ENCODE results near the gene R3HDM2.
"Not testable (repeated sequence)": the region's sequence is repeated elsewhere in the genome, so short reads cannot be mapped to it uniquely, and the experiment has no call there.

The R3HDM2 gene

GRCh38 chr12:57370696-57371095 lies 60.1 kb downstream of the R3HDM2 start:
- DNase-seq = no peak

- DNase-seq = no peak
Measured at GRCh38 chr12:57370072-57370471, 60.8 kb downstream of the R3HDM2 start.

GRCh38 chr12:57369202-57369601 lies 61.6 kb downstream of the R3HDM2 start:
- DNase-seq = no peak

GRCh38 chr12:57368349-57369095 lies 62.3 kb downstream of the R3HDM2 start:
- no peak for DNase-seq

- DNase-seq = no peak
Measured at GRCh38 chr12:57367121-57367520, 63.7 kb downstream of the R3HDM2 start.

- no peak for DNase-seq
Measured at GRCh38 chr12:57366315-57366714, 64.5 kb downstream of the R3HDM2 start.

- not testable (repeated sequence) for DNase-seq
Measured at GRCh38 chr12:57364156-57364555, 66.7 kb downstream of the R3HDM2 start.

GRCh38 chr12:57360468-57360867 lies 70.4 kb downstream of the R3HDM2 start:
- DNase-seq = no peak

GRCh38 chr12:57358646-57359045 lies 72.2 kb downstream of the R3HDM2 start:
- no peak for DNase-seq

- DNase-seq = no peak
Measured at GRCh38 chr12:57355734-57356133, 75.1 kb downstream of the R3HDM2 start.

GRCh38 chr12:57352166-57352565 lies 78.7 kb downstream of the R3HDM2 start:
- no peak for DNase-seq

- DNase-seq = no peak
Measured at GRCh38 chr12:57347284-57347683, 83.6 kb downstream of the R3HDM2 start.

GRCh38 chr12:57343703-57344378 lies 87.0 kb downstream of the R3HDM2 start:
- DNase-seq = no peak

- DNase-seq = no peak
Measured at GRCh38 chr12:57342207-57342691, 88.6 kb downstream of the R3HDM2 start.

- DNase-seq = no peak
Measured at GRCh38 chr12:57341275-57341990, 89.4 kb downstream of the R3HDM2 start.

- no peak for DNase-seq
Measured at GRCh38 chr12:57340104-57340503, 90.7 kb downstream of the R3HDM2 start.

GRCh38 chr12:57336299-57336698 lies 94.5 kb downstream of the R3HDM2 start:
- DNase-seq = not testable (repeated sequence)

GRCh38 chr12:57334219-57334618 lies 96.6 kb downstream of the R3HDM2 start:
- DNase-seq = no peak

- DNase-seq = no peak
Measured at GRCh38 chr12:57332646-57333312, 98.1 kb downstream of the R3HDM2 start.

- no peak for DNase-seq
Measured at GRCh38 chr12:57330992-57331391, 99.9 kb downstream of the R3HDM2 start.

GRCh38 chr12:57329219-57329618 lies 101.6 kb downstream of the R3HDM2 start:
- no peak for DNase-seq

- DNase-seq = no peak
Measured at GRCh38 chr12:57325395-57325794, 105.4 kb downstream of the R3HDM2 start.

GRCh38 chr12:57323416-57323815 lies 107.4 kb downstream of the R3HDM2 start:
- no peak for DNase-seq

All from RPMI8226 (cell line).